HepG2 (cell line): ENCODE measurements around the gene NHP2. TPM values are rescaled to one million over a fixed set of nuclear protein-coding genes. Genes with fewer than 3 reads are reported as not detected.

ENCODE experiments used
- AFF4 ChIP-seq: sonication (generic); formaldehyde crosslinking; IDR thresholded peaks from 2 replicates; pipeline ENCODE4 v1.4.0; 2020; ENCODE audit warnings: missing genetic modification reagents
- CREM ChIP-seq, 2 experiments: sonication (generic) in 1 of 2; formaldehyde crosslinking in 1 of 2; IDR thresholded peaks; 2 replicates each; pipeline versions ENCODE4 v1.4.0 to v1.6.1; 2016 to 2020; ENCODE audit warnings: antibody characterized with exemption in 1 of 2, mild to moderate bottlenecking in 1 of 2, missing genetic modification reagents in 1 of 2
- FOXP4 ChIP-seq: sonication (generic); formaldehyde crosslinking; IDR thresholded peaks from 2 replicates; pipeline ENCODE4 v1.4.0; 2020; ENCODE audit warnings: missing genetic modification reagents
- GABPA ChIP-seq, 2 experiments: IDR thresholded peaks; 2 replicates each; pipeline ENCODE4 v1.6.1; 2011 to 2016; ENCODE audit warnings: low read depth in 2 of 2, low read length in 1 of 2, missing biosample characterization in 1 of 2, missing genetic modification characterization in 1 of 2
- HMG20A ChIP-seq: IDR thresholded peaks from 2 replicates; pipeline ENCODE4 v1.6.1; 2016; ENCODE audit warnings: borderline replicate concordance
- MAX ChIP-seq: IDR thresholded peaks from 2 replicates; pipeline ENCODE4 v1.6.1; 2012; ENCODE audit warnings: inconsistent platforms
- MXI1 ChIP-seq: IDR thresholded peaks from 3 replicates; pipeline ENCODE4 v1.6.1; 2012; ENCODE audit warnings: low read depth, low read length, inconsistent platforms, borderline replicate concordance
- MYC ChIP-seq: sonication (generic); formaldehyde crosslinking; IDR thresholded peaks from 2 replicates; pipeline ENCODE4 v1.9.0; 2021; ENCODE audit warnings: missing genetic modification reagents, borderline replicate concordance
- ONECUT2 ChIP-seq: sonication (generic); formaldehyde crosslinking; IDR thresholded peaks from 2 replicates; pipeline ENCODE4 v1.4.0; 2020; ENCODE audit warnings: missing genetic modification reagents
- RFXAP ChIP-seq: sonication (generic); formaldehyde crosslinking; IDR thresholded peaks from 2 replicates; pipeline ENCODE4 v1.4.0; 2020; ENCODE audit warnings: missing genetic modification reagents, borderline replicate concordance
- TFAP4 ChIP-seq: sonication (generic); IDR thresholded peaks from 2 replicates; pipeline ENCODE4 v1.6.1; 2016; ENCODE audit warnings: low read depth, borderline replicate concordance
- ZNF18 ChIP-seq: sonication (generic); formaldehyde crosslinking; IDR thresholded peaks from 2 replicates; pipeline ENCODE4 v1.8.0; 2022; ENCODE audit warnings: mild to moderate bottlenecking, missing genetic modification reagents; ENCODE audit not compliant: insufficient replicate concordance
- ZNF280B ChIP-seq: sonication (generic); formaldehyde crosslinking; IDR thresholded peaks from 2 replicates; pipeline ENCODE4 v1.5.0; 2020; ENCODE audit warnings: missing genetic modification reagents, mild to moderate bottlenecking, borderline replicate concordance
- ZNF746 ChIP-seq: sonication (generic); formaldehyde crosslinking; IDR thresholded peaks from 2 replicates; pipeline ENCODE4 v1.8.0; 2022; ENCODE audit warnings: mild to moderate bottlenecking, missing genetic modification reagents
- ZNF777 ChIP-seq: sonication (generic); formaldehyde crosslinking; IDR thresholded peaks from 2 replicates; pipeline ENCODE4 v1.4.0; 2020; ENCODE audit warnings: missing genetic modification reagents
- ZSCAN20 ChIP-seq: sonication (generic); formaldehyde crosslinking; IDR thresholded peaks from 2 replicates; pipeline ENCODE4 v1.4.0; 2020; ENCODE audit warnings: missing genetic modification reagents, mild to moderate bottlenecking, borderline replicate concordance
- ZSCAN9 ChIP-seq: IDR thresholded peaks from 2 replicates; pipeline ENCODE4 v1.6.1; 2016; ENCODE audit warnings: borderline replicate concordance
- polyA plus RNA-seq, 8 experiments: library from polyadenylated mRNA; depleted of rRNA in 3 of 8; stranded (reverse) in 7 of 8; unstranded in 1 of 8; fragments of >200 nt; fragmentation: Illumina TruSeq in 4 of 8; extraction: Trizol in 4 of 8; gene quantifications; 2 replicates each; pipeline versions ENCODE4 v1.2.1 to v1.2.3, GENCODE V29; 2011 to 2016; ENCODE audit warnings: low read depth in 4 of 8, missing spikeins in 1 of 8, mixed read lengths in 1 of 8; ENCODE audit not compliant: insufficient read depth in 1 of 8
- total RNA-seq, 5 experiments: library from RNA; depleted of rRNA; stranded (reverse); fragments of >200 nt; fragmentation: Illumina TruSeq; extraction: Trizol; gene quantifications; 2 replicates each; pipeline ENCODE4 v1.2.3, GENCODE V29; 2016; ENCODE audit warnings: low read depth in 1 of 5

Gene NHP2
- total and polyA plus RNA-seq, 2 of the 13 experiments (the other 11 are each of a cell fraction or from before 2014, with no cell fraction given) = 56.2 to 96.1 TPM

- TF ChIP-seq ZSCAN20 (no peak), RFXAP (peak; percentile 69; the same call in 1 of the 2 replicates), MXI1 (peak; percentile 92; the same call in 1 of the 3 replicates), GABPA (IDR thresholded peaks at IDR 0.05; ENCODE audit: low read depth, low read length) (peak; percentile 54), GABPA (CRISPR knock-in tag; IDR thresholded peaks at IDR 0.05; ENCODE audit: low read depth) (peak; percentile 86), ZNF777 (CRISPR knock-in tag) (no peak), FOXP4 (CRISPR knock-in tag) (no peak), ZNF280B (CRISPR knock-in tag) (no peak), AFF4 (CRISPR knock-in tag) (no peak), ONECUT2 (no peak), ZSCAN9 (CRISPR knock-in tag) (peak; percentile 15; the same call in 1 of the 2 replicates), HMG20A (CRISPR knock-in tag) (0 out of 2 replicates have a peak, but pooled peaks have one; percentile 8), ZNF746 (CRISPR knock-in tag) (peak; percentile 30; the same call in 1 of the 2 replicates), CREM (IDR thresholded peaks at IDR 0.05) (peak; percentile 95), CREM (CRISPR knock-in tag; IDR thresholded peaks at IDR 0.05) (no peak), TFAP4 (peak; percentile 92), ZNF18 (CRISPR knock-in tag) (peak; percentile 49), MAX (peak; percentile 91), MYC (peak; percentile 97)
These were observed at the start of gene NHP2 (continued) for GRCh38 chr5:178153530-178154340.
